Measurements from ENCODE around the gene FHIP2A. TPM values are rescaled to one million over a fixed set of nuclear protein-coding genes. Genes with fewer than 3 reads are reported as not detected.
A peak's percentile ranks its signal among the peaks of the same experiment; 100 is the strongest.

The FHIP2A gene
- polyA plus RNA-seq, 1 donor (not counting 4 experiments of a cell fraction or from before 2014, with no cell fraction given): 14.9 TPM

DNA sequence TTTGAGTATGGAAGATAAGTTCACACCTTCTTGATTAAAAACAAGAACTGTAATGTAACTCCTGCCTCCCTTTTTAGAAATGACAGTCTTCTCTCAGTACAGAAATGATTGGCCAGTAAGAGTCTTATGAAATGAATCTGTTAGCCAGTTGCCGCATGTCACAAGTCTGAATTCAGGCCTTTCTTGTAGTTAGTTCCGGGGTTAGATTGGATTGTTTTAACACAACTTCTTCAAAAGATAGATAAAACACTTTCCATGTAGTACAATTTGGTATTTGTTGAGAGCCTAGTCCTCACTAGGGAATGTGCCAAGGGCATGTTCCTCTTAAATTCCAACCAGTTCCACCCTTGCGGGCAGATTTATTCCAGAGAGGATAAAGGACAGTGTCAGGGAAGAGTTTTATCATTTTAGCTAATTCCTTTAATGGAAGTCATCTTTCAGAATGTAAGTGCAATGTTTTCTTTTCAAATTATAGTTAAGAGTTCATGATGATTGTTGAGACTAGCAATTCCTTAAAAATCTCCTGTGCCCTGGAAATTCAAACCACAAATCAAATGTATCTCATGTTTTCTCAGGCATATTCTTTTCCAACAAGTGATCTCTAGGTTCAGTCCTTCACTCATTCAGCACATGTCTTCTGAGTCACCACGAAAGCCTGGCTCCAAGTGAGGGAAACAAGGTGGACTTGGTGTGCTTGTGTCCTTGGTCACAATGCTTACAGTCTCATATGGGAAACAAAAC, 4.1 kb downstream of the FHIP2A start:
- no peak for TF ChIP-seq EZH2 (IDR thresholded peaks at IDR 0.05; ENCODE audit: low read length)
- TF ChIP-seq, protein P1, sequence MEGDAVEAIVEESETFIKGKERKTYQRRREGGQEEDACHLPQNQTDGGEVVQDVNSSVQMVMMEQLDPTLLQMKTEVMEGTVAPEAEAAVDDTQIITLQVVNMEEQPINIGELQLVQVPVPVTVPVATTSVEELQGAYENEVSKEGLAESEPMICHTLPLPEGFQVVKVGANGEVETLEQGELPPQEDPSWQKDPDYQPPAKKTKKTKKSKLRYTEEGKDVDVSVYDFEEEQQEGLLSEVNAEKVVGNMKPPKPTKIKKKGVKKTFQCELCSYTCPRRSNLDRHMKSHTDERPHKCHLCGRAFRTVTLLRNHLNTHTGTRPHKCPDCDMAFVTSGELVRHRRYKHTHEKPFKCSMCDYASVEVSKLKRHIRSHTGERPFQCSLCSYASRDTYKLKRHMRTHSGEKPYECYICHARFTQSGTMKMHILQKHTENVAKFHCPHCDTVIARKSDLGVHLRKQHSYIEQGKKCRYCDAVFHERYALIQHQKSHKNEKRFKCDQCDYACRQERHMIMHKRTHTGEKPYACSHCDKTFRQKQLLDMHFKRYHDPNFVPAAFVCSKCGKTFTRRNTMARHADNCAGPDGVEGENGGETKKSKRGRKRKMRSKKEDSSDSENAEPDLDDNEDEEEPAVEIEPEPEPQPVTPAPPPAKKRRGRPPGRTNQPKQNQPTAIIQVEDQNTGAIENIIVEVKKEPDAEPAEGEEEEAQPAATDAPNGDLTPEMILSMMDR (optimal IDR thresholded peaks at IDR 0.05 in 1 of 3, IDR thresholded peaks at IDR 0.05 in 1 of 3, conservative IDR thresholded peaks at IDR 0.05 in 1 of 3; ENCODE audit: extremely low read depth in 1 of 3, insufficient read depth in 2 of 3, low read length in 3 of 3): no peak
- H3K9me3 ChIP-seq (ENCODE audit: control insufficient read depth, low read depth, low read length): no peaks in the 10 kb centered on the region
- dilution Hi-C loops (cut with MboI; ENCODE audit: extremely low pct_ligation_motif_present, low sequenced_read_pairs): no loop called here
- no peaks in the 10 kb centered on the region for H3K9me1 ChIP-seq (ENCODE audit: control insufficient read depth, extremely low read depth, insufficient read depth, low read length)
- peak overlapping the region; percentile 71 for H3K27ac ChIP-seq (ENCODE audit: control insufficient read depth, insufficient read depth, low read length)
- H4K20me1 ChIP-seq (ENCODE audit: control insufficient read depth, extremely low read depth, insufficient read depth, low read length): no peaks in the 10 kb centered on the region
- FAIRE-seq: peak; percentile 78
- H3K4me1 ChIP-seq (ENCODE audit: control insufficient read depth, extremely low read depth, insufficient read depth, low read length): peaks cover 35% of the 10 kb centered on the region
- H3K36me3 ChIP-seq (ENCODE audit: control insufficient read depth in 2 of 2, extremely low read depth in 1 of 2, insufficient read depth in 2 of 2, low read length in 2 of 2): no peaks in the 10 kb centered on the region
- H3K9ac ChIP-seq (ENCODE audit: control insufficient read depth, extremely low read depth, insufficient read depth, low read length): peak overlapping the region; percentile 30
- H3K27me3 ChIP-seq (ENCODE audit: control insufficient read depth, extremely low read depth, insufficient read depth, low read length): no peaks in the 10 kb centered on the region
- peak overlapping the region in 2 of 3 experiments; percentile 24 to 36 for H3K4me3 ChIP-seq (ENCODE audit: control insufficient read depth in 2 of 3, extremely low read depth in 1 of 3, insufficient read depth in 2 of 3, low read depth in 1 of 3, low read length in 3 of 3)
- peak overlapping the region; percentile 74 for H3K4me2 ChIP-seq (ENCODE audit: control insufficient read depth, extremely low read depth, insufficient read depth, low read depth, low read length)
- peak overlapping the region; percentile 21 for H2AFZ ChIP-seq (ENCODE audit: control insufficient read depth, low read length)
- H3K79me2 ChIP-seq (ENCODE audit: control insufficient read depth, insufficient read depth, low read length): peaks cover 72% of the 10 kb centered on the region
- DNase-seq (ENCODE audit: low read depth, low spot score): no peak

- peaks cover 51% of the 10 kb centered on the region for H3K79me2 ChIP-seq (ENCODE audit: control insufficient read depth, insufficient read depth, low read length)
- dilution Hi-C loops (cut with MboI; ENCODE audit: extremely low pct_ligation_motif_present, low sequenced_read_pairs): no loop called here
Measured at GRCh38 chr10:114829160-114829909, 7.8 kb downstream of the FHIP2A start.

More at GRCh38 chr10:114829160-114829909, 7.8 kb downstream of the FHIP2A start:
- FAIRE-seq (no peak), DNase-seq (ENCODE audit: low read depth, low spot score) (no peak)
- no peak overlapping the region for H3K27ac ChIP-seq (ENCODE audit: control insufficient read depth, insufficient read depth, low read length)
- H3K9me3 ChIP-seq (ENCODE audit: control insufficient read depth, low read depth, low read length): no peaks in the 10 kb centered on the region
- no peak overlapping the region for H3K4me2 ChIP-seq (ENCODE audit: control insufficient read depth, extremely low read depth, insufficient read depth, low read depth, low read length)
- H4K20me1 ChIP-seq (ENCODE audit: control insufficient read depth, extremely low read depth, insufficient read depth, low read length): no peaks in the 10 kb centered on the region
- no peaks in the 10 kb centered on the region for H3K27me3 ChIP-seq (ENCODE audit: control insufficient read depth, extremely low read depth, insufficient read depth, low read length)
- H2AFZ ChIP-seq (ENCODE audit: control insufficient read depth, low read length): no peak overlapping the region
- H3K9ac ChIP-seq (ENCODE audit: control insufficient read depth, extremely low read depth, insufficient read depth, low read length): no peak overlapping the region
- peaks cover 28% of the 10 kb centered on the region for H3K4me1 ChIP-seq (ENCODE audit: control insufficient read depth, extremely low read depth, insufficient read depth, low read length)
- no peak overlapping the region for H3K4me3 ChIP-seq (ENCODE audit: control insufficient read depth in 2 of 3, extremely low read depth in 1 of 3, insufficient read depth in 2 of 3, low read depth in 1 of 3, low read length in 3 of 3)
- no peaks in the 10 kb centered on the region for H3K9me1 ChIP-seq (ENCODE audit: control insufficient read depth, extremely low read depth, insufficient read depth, low read length)
- H3K36me3 ChIP-seq (ENCODE audit: control insufficient read depth in 2 of 2, extremely low read depth in 1 of 2, insufficient read depth in 2 of 2, low read length in 2 of 2): peaks cover 8 to 10% of the 10 kb centered on the region in 2 experiments
- TF ChIP-seq, protein P1 (optimal IDR thresholded peaks at IDR 0.05 in 1 of 3, IDR thresholded peaks at IDR 0.05 in 1 of 3, conservative IDR thresholded peaks at IDR 0.05 in 1 of 3; ENCODE audit: extremely low read depth in 1 of 3, insufficient read depth in 2 of 3, low read length in 3 of 3): no peak
- TF ChIP-seq EZH2 (IDR thresholded peaks at IDR 0.05; ENCODE audit: low read length): no peak
